PC-3 (cell line): ENCODE results near the gene LAIR2.

Experiments used
- EZH2 ChIP-seq: fragments of 300-600 bp; sonication (generic); IDR thresholded peaks from one replicate; pipeline ENCODE4 v1.6.1; 2017; ENCODE audit warnings: antibody characterized with exemption, mild to moderate bottlenecking, low read length; ENCODE audit not compliant: unreplicated experiment
- EZH2phosphoT487 ChIP-seq: fragments of 300-600 bp; sonication (generic); IDR thresholded peaks from 2 replicates; pipeline ENCODE4 v1.6.1; 2018; ENCODE audit warnings: mild to moderate bottlenecking, antibody characterized with exemption, low read length, borderline replicate concordance
- TF ChIP-seq, protein P1 (sequence below): fragments of 300-600 bp; sonication (generic); conservative IDR thresholded peaks from 2 replicates; pipeline ENCODE4 v1.5.1; 2017; ENCODE audit warnings: antibody characterized with exemption, low read depth, mild to moderate bottlenecking, low read length

DNA sequence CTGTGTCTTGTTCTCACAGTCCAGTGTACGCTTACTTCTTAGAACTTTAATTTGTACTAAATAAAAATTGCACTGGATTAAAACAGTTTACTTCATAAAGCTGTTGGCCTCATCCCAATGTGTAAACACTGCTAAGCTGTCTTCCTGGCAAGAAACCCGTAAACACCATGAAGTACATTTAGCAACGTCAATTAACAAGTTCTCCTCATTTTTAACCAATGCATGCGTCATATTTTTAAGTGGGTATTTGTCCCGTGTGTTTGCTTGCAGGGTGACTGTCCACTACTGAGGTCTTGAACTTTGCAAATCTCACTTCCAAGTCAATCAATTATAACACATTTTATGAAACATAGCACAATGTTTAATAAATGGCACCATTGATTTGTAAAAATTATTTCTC, 28.2 kb downstream of the LAIR2 start:
- TF ChIP-seq, protein P1, sequence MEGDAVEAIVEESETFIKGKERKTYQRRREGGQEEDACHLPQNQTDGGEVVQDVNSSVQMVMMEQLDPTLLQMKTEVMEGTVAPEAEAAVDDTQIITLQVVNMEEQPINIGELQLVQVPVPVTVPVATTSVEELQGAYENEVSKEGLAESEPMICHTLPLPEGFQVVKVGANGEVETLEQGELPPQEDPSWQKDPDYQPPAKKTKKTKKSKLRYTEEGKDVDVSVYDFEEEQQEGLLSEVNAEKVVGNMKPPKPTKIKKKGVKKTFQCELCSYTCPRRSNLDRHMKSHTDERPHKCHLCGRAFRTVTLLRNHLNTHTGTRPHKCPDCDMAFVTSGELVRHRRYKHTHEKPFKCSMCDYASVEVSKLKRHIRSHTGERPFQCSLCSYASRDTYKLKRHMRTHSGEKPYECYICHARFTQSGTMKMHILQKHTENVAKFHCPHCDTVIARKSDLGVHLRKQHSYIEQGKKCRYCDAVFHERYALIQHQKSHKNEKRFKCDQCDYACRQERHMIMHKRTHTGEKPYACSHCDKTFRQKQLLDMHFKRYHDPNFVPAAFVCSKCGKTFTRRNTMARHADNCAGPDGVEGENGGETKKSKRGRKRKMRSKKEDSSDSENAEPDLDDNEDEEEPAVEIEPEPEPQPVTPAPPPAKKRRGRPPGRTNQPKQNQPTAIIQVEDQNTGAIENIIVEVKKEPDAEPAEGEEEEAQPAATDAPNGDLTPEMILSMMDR = no peak
- TF ChIP-seq EZH2 = no peak
- no peak for TF ChIP-seq EZH2phosphoT487
